ENCODE measurements around the gene CACNA1B. TPM values are rescaled to one million over a fixed set of nuclear protein-coding genes. Genes with fewer than 3 reads are reported as not detected.

CACNA1B gene
- total RNA-seq (2022; extraction: Qiagen RNA extraction; ENCODE audit: low read depth), result 0.02 to 0.07 TPM (median 0.04 TPM) in 5 replicates

GRCh38 chr9:137877506-137878122, at the start of gene CACNA1B:
Gene CACNA1B (plus strand): TSS chr9:137877782. CDS start chr9:137877934, 152 bp downstream.

